Motor neuron (in vitro differentiated cells): ENCODE measurements around the gene HNRNPF. TPM values are rescaled to one million over a fixed set of nuclear protein-coding genes. Genes with fewer than 3 reads are reported as not detected.
"Not testable (repeated sequence)": the region's sequence is repeated elsewhere in the genome, so short reads cannot be mapped to it uniquely, and the experiment has no call there.

Experiments used
- ATAC-seq, 8 experiments: fragments of 200-7000 bp; cut with Tn5 transposase; replicated peaks in 6 of 8; 2 replicates each; pipeline ENCODE4 v1.8.0; 2021; ENCODE audit warnings: mild to moderate bottlenecking in 8 of 8, moderate library complexity in 8 of 8
- H3K27ac ChIP-seq, 2 donors: fragments of 250-450 bp; sonication (Bioruptor Pico); 2 replicates each; pipeline ENCODE4 v1.9.0; 2021; ENCODE audit warnings: antibody characterized with exemption in 2 of 2, mild to moderate bottlenecking in 2 of 2, moderate library complexity in 1 of 2
- H3K4me1 ChIP-seq, 2 donors: fragments of 250-450 bp; sonication (Bioruptor Pico); replicated peaks in 1 of 2; 2 replicates each; pipeline ENCODE4 v1.6.1; 2021; ENCODE audit warnings: antibody characterized with exemption in 2 of 2, mild to moderate bottlenecking in 2 of 2, moderate library complexity in 1 of 2
- H3K4me3 ChIP-seq, 5 donors: fragments of 250-450 bp; sonication (Bioruptor Pico); 2 replicates each; pipeline ENCODE4 v1.9.0; 2021; ENCODE audit warnings: antibody characterized with exemption in 5 of 5, mild to moderate bottlenecking in 5 of 5, moderate library complexity in 4 of 5
- WGBS, 10 experiments: fragments of 450-650 bp; shearing (Covaris generic); methylation state at CpG; one replicate each; pipeline ENCODE4 v1.0.0; 2022; 5-methylcytosine and 5-hydroxymethylcytosine counted together
- in situ Hi-C, 9 experiments: fragments of 400-800 bp; cut with MboI; loops; one replicate each; pipeline ENCODE4 v1.15.0; 2021; ENCODE audit warnings: low sequenced_read_pairs in 9 of 9, low pct_unique_long_range_greater_than_20kb in 2 of 9; ENCODE audit not compliant: unreplicated experiment in 9 of 9
- total RNA-seq, 8 experiments: library from RNA; unstranded; fragments of 300-600 nt; gene quantifications; 2 replicates each; pipeline versions ENCODE4 v1.2.3 to v1.2.4, GENCODE V29; 2022

The HNRNPF gene
- total RNA-seq, 8 experiments from 2014 or later = 60.5 to 204 (median 122) TPM

- in situ Hi-C loops = no loop called here
- no peak for ATAC-seq
- peaks cover 13 to 16% of the 10 kb centered on the region in 2 donors for H3K4me1 ChIP-seq
- no peak overlapping the region for H3K27ac ChIP-seq
- no peak overlapping the region for H3K4me3 ChIP-seq
- 83 to 100% (median 100%) methylated on average over 1 to 2 of the region's 2 CpGs; no CpG with 5 or more reads in 3 of the 10 experiments for WGBS, 10 experiments
Measured at GRCh38 chr10:43401627-43402026, 7.4 kb downstream of the HNRNPF start.

GRCh38 chr10:43399320-43400310 lies 9.4 kb downstream of the HNRNPF start:
- WGBS, 10 experiments = 43 to 100% (median 87%) methylated on average over 1 to 5 of the region's 5 CpGs
- in situ Hi-C loops = no loop called here
- H3K27ac ChIP-seq = no peak overlapping the region
- peaks cover 19 to 20% of the 10 kb centered on the region in 2 donors for H3K4me1 ChIP-seq
- ATAC-seq = no peak
- no peak overlapping the region for H3K4me3 ChIP-seq

- 56 to 100% (median 75%) methylated on average over 1 to 2 of the region's 2 CpGs; no CpG with 5 or more reads in 7 of the 10 experiments for WGBS, 10 experiments
- in situ Hi-C loops = no loop called here
- H3K27ac ChIP-seq = no peak overlapping the region
- no peak for ATAC-seq
- peaks cover 19 to 20% of the 10 kb centered on the region in 2 donors for H3K4me1 ChIP-seq
- no peak overlapping the region for H3K4me3 ChIP-seq
Measured at GRCh38 chr10:43398939-43399319, 10.1 kb downstream of the HNRNPF start.

- H3K27ac ChIP-seq = peak overlapping the region; percentile 95
- peaks cover 17 to 19% of the 10 kb centered on the region in 2 donors for H3K4me1 ChIP-seq
- H3K4me3 ChIP-seq = peak overlapping the region; percentile 54 to 90 (median 67)
- peak; percentile 62 to 88 (median 86) for ATAC-seq
- in situ Hi-C loops = no loop called here
- WGBS, 10 experiments = 0 to 11% (median 0%) methylated on average over 1 to 3 of the region's 70 CpGs; no CpG with 5 or more reads in 5 of the 10 experiments
Measured at GRCh38 chr10:43396928-43397624, 11.9 kb downstream of the HNRNPF start.

- H3K4me1 ChIP-seq = peaks cover 15 to 19% of the 10 kb centered on the region in 2 donors
- peak overlapping the region; percentile 95 for H3K27ac ChIP-seq
- H3K4me3 ChIP-seq = peak overlapping the region; percentile 54 to 90 (median 67)
- in situ Hi-C loops = no loop called here
- 0 to 10% (median 0%) methylated on average over 2 to 15 of the region's 71 CpGs; no CpG with 5 or more reads in 5 of the 10 experiments for WGBS, 10 experiments
- peak; percentile 61 to 84 (median 78) for ATAC-seq
Measured at GRCh38 chr10:43396061-43396927, 12.7 kb downstream of the HNRNPF start.

GRCh38 chr10:43395571-43396060 lies 13.4 kb downstream of the HNRNPF start:
- H3K4me1 ChIP-seq = peaks cover 15 to 19% of the 10 kb centered on the region in 2 donors
- peak in 2 of 8 experiments; percentile 0 to 1 for ATAC-seq
- H3K27ac ChIP-seq = peak overlapping the region; percentile 95
- WGBS, 10 experiments = 0 to 29% (median 14%) methylated on average over 1 to 14 of the region's 18 CpGs; no CpG with 5 or more reads in 3 of the 10 experiments
- in situ Hi-C loops = no loop called here
- H3K4me3 ChIP-seq = peak overlapping the region; percentile 54 to 90 (median 67)

GRCh38 chr10:43394868-43395267 lies 14.1 kb downstream of the HNRNPF start:
- H3K4me1 ChIP-seq = peaks cover 15 to 19% of the 10 kb centered on the region in 2 donors
- H3K4me3 ChIP-seq = peak overlapping the region in 3 of 5 donors; percentile 54 to 67 (median 57)
- no peak overlapping the region for H3K27ac ChIP-seq
- in situ Hi-C loops = no loop called here
- WGBS, 10 experiments = 50 to 100% (median 80%) methylated on average over 1 to 3 of the region's 6 CpGs; no CpG with 5 or more reads in 5 of the 10 experiments
- no peak for ATAC-seq

- ATAC-seq = no peak
- no peak overlapping the region for H3K4me3 ChIP-seq
- H3K27ac ChIP-seq = no peak overlapping the region
- WGBS, 10 experiments = 75 to 100% (median 97%) methylated on average over 1 to 3 of the region's 3 CpGs; no CpG with 5 or more reads in 2 of the 10 experiments
- peaks cover 15 to 19% of the 10 kb centered on the region in 2 donors for H3K4me1 ChIP-seq
- in situ Hi-C loops = no loop called here
Measured at GRCh38 chr10:43393606-43394360, 15.2 kb downstream of the HNRNPF start.

GRCh38 chr10:43393186-43393585 lies 15.8 kb downstream of the HNRNPF start:
- in situ Hi-C loops, ATAC-seq, H3K4me3 ChIP-seq, H3K27ac ChIP-seq: not testable (repeated sequence)
- 92 to 97% (median 94%) methylated on average over 3 to 7 of the region's 11 CpGs; no CpG with 5 or more reads in 4 of the 10 experiments for WGBS, 10 experiments
- H3K4me1 ChIP-seq = peaks cover 10 to 14% of the 10 kb centered on the region in 2 donors

- in situ Hi-C loops = no loop called here
- no peak overlapping the region for H3K27ac ChIP-seq
- 71 to 100% (median 91%) methylated on average over 1 to 3 of the region's 3 CpGs; no CpG with 5 or more reads in 3 of the 10 experiments for WGBS, 10 experiments
- ATAC-seq = no peak
- H3K4me3 ChIP-seq = no peak overlapping the region
- H3K4me1 ChIP-seq = peaks cover 7 to 10% of the 10 kb centered on the region in 2 donors
Measured at GRCh38 chr10:43392748-43393147, 16.2 kb downstream of the HNRNPF start.

GRCh38 chr10:43391496-43391895 lies 17.5 kb downstream of the HNRNPF start:
- in situ Hi-C loops = no loop called here
- Histone ChIP-seq H3K27ac (no peak overlapping the region), H3K4me3 (no peak overlapping the region), H3K4me1 (peaks cover 7% of the 10 kb centered on the region in 2 donors)
- ATAC-seq = no peak
- WGBS, 10 experiments = 88 to 100% (median 98%) methylated on average over 2 to 5 of the region's 6 CpGs; no CpG with 5 or more reads in 5 of the 10 experiments
